ENCODE measurements around the gene MAFB. TPM values are rescaled to one million over a fixed set of nuclear protein-coding genes. Genes with fewer than 3 reads are reported as not detected.

Gene MAFB
- total and polyA plus RNA-seq, 8 donors, result 3.7 to 48.0 (median 12.9) TPM

- FAIRE-seq (no peak), DNase-seq (no peak), ATAC-seq (no peak)
- H3K4me3 ChIP-seq, result no peak overlapping the region
- no peaks in the 10 kb centered on the region for H3K36me3 ChIP-seq
- H3K27ac ChIP-seq, result no peak overlapping the region
- TF ChIP-seq, protein P1, sequence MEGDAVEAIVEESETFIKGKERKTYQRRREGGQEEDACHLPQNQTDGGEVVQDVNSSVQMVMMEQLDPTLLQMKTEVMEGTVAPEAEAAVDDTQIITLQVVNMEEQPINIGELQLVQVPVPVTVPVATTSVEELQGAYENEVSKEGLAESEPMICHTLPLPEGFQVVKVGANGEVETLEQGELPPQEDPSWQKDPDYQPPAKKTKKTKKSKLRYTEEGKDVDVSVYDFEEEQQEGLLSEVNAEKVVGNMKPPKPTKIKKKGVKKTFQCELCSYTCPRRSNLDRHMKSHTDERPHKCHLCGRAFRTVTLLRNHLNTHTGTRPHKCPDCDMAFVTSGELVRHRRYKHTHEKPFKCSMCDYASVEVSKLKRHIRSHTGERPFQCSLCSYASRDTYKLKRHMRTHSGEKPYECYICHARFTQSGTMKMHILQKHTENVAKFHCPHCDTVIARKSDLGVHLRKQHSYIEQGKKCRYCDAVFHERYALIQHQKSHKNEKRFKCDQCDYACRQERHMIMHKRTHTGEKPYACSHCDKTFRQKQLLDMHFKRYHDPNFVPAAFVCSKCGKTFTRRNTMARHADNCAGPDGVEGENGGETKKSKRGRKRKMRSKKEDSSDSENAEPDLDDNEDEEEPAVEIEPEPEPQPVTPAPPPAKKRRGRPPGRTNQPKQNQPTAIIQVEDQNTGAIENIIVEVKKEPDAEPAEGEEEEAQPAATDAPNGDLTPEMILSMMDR (IDR thresholded peaks at IDR 0.05), result no peak
- no peaks in the 10 kb centered on the region for H3K9me3 ChIP-seq
- no peaks in the 10 kb centered on the region for H3K27me3 ChIP-seq
- no peaks in the 10 kb centered on the region for H3K4me1 ChIP-seq
- 86 to 91% methylated on average over 2 of the region's 2 CpGs for WGBS, 2 donors
- intact Hi-C loops (cut with DNase I), result no loop called here
Measured at GRCh38 chr20:40638414-40638813, 50.6 kb downstream of the MAFB start.

DNA sequence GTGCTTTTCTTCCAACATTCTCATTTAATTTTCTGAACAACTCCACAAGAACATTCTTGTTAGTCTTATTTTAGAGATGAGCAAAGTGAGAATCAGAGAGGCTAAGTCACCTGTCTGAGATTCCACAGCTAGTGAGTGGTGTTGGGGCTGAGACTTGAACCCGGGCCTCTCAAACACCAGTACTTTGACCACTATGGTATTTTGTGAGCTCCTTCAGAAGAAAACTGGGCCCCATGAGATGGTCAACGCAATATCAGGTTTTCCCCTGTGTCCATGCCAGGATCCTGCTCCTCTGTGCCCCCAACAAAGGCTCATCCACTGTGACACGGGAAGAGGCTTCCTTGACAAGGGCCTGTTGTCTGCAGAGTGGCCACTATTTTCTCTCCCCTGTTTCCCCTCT lies 51.9 kb downstream of the MAFB start:
- TF ChIP-seq, protein P1 (IDR thresholded peaks at IDR 0.05), result no peak
- FAIRE-seq, result no peak
- no peak for DNase-seq
- WGBS, 2 donors, result 78 to 94% methylated on average over 3 of the region's 3 CpGs
- Histone ChIP-seq H3K27ac (no peak overlapping the region), H3K4me3 (no peak overlapping the region), H3K27me3 (no peaks in the 10 kb centered on the region), H3K4me1 (no peaks in the 10 kb centered on the region), H3K9me3 (no peaks in the 10 kb centered on the region), H3K36me3 (no peaks in the 10 kb centered on the region)
- no peak for ATAC-seq
- intact Hi-C loops (cut with DNase I), result no loop called here

- no peak for ATAC-seq
- Histone ChIP-seq H3K27me3 (no peaks in the 10 kb centered on the region), H3K9me3 (no peaks in the 10 kb centered on the region), H3K27ac (no peak overlapping the region), H3K36me3 (no peaks in the 10 kb centered on the region), H3K4me3 (no peak overlapping the region), H3K4me1 (no peaks in the 10 kb centered on the region)
- TF ChIP-seq, protein P1 (IDR thresholded peaks at IDR 0.05), result no peak
- no peak for DNase-seq
- intact Hi-C loops (cut with DNase I), result no loop called here
- FAIRE-seq, result no peak
- WGBS, 2 donors, result 89 to 99% methylated on average over 2 of the region's 2 CpGs
Measured at GRCh38 chr20:40636486-40636885, 52.5 kb downstream of the MAFB start.

GRCh38 chr20:40635971-40636370 lies 53.1 kb downstream of the MAFB start:
- no peak for DNase-seq
- H3K27ac ChIP-seq, result no peak overlapping the region
- TF ChIP-seq, protein P1 (IDR thresholded peaks at IDR 0.05), result no peak
- H3K4me1 ChIP-seq, result no peaks in the 10 kb centered on the region
- no peaks in the 10 kb centered on the region for H3K36me3 ChIP-seq
- no peaks in the 10 kb centered on the region for H3K9me3 ChIP-seq
- FAIRE-seq, result no peak
- intact Hi-C loops (cut with DNase I), result no loop called here
- no peaks in the 10 kb centered on the region for H3K27me3 ChIP-seq
- no peak for ATAC-seq
- no peak overlapping the region for H3K4me3 ChIP-seq

All from pancreas (tissue), 10 donors.